SK-N-SH (cell line): Measurements from ENCODE around the gene ITSN2. TPM values are rescaled to one million over a fixed set of nuclear protein-coding genes. Genes with fewer than 3 reads are reported as not detected.

Experiments
- CTCF ChIA-PET: fragments of 300-600, 350-600 bp; formaldehyde crosslinking; extraction: SDS; loops from one replicate; lab custom pipeline; 2021; lab: Yijun Ruan, JAX
- POLR2A ChIA-PET: fragments of 350-600 bp; sonication (Branson Sonifier 250); formaldehyde crosslinking; extraction: SDS; loops from one replicate; lab custom pipeline; 2020; ENCODE audit warnings: antibody characterized with exemption, inconsistent platforms; lab: Yijun Ruan, JAX
- DNase-seq: peaks from one replicate; pipeline ENCODE4 v3.0.0; 2012
- H2AFZ ChIP-seq: fragments of 200-600 bp; sonication (generic); 2 replicates; pipeline ENCODE4 v1.8.1; 2016; ENCODE audit warnings: antibody characterized with exemption, mild to moderate bottlenecking, low read depth
- H3F3A ChIP-seq: fragments of 200-600 bp; sonication (generic); replicated peaks from 2 replicates; pipeline ENCODE3; 2016; ENCODE audit warnings: antibody characterized with exemption, mild to moderate bottlenecking; ENCODE audit not compliant: insufficient read depth
- H3K27ac ChIP-seq, 2 experiments: fragments of 200-500 bp in 1 of 2; fragments of 200-600 bp in 1 of 2; sonication (Bioruptor generic) in 1 of 2; sonication (generic), shearing (Covaris generic) in 1 of 2; 2 replicates each; pipeline versions ENCODE4 v1.5.1 to v1.6.1; 2014 to 2016; ENCODE audit warnings: low read depth in 2 of 2, inconsistent platforms in 1 of 2, low read length in 1 of 2, mild to moderate bottlenecking in 1 of 2, mixed read lengths in 1 of 2
- H3K27me3 ChIP-seq: fragments of 200-600 bp; sonication (generic), shearing (Covaris generic); 2 replicates; pipeline ENCODE4 v1.6.1; 2016; ENCODE audit warnings: mixed run types; ENCODE audit not compliant: insufficient read depth
- H3K36me3 ChIP-seq, 2 experiments: fragments of 200-500 bp in 1 of 2; fragments of 200-600 bp in 1 of 2; sonication (Bioruptor generic) in 1 of 2; sonication (generic) in 1 of 2; replicated peaks in 1 of 2; 2 replicates each; pipeline versions ENCODE3 to v1.5.1; 2014 to 2016; ENCODE audit warnings: low read length in 1 of 2, mild to moderate bottlenecking in 1 of 2; ENCODE audit not compliant: insufficient read depth in 2 of 2, control insufficient read depth in 1 of 2
- H3K4me1 ChIP-seq, 2 experiments: fragments of 200-500 bp in 1 of 2; fragments of 200-600 bp in 1 of 2; sonication (Bioruptor generic) in 1 of 2; sonication (generic), shearing (Covaris generic) in 1 of 2; 2 replicates each; pipeline versions ENCODE4 v1.5.1 to v1.6.1; 2014 to 2016; ENCODE audit warnings: low read depth in 1 of 2, low read length in 1 of 2, mixed run types in 1 of 2; ENCODE audit not compliant: insufficient read depth in 2 of 2, control insufficient read depth in 1 of 2
- H3K4me2 ChIP-seq: fragments of 200-600 bp; sonication (generic), shearing (Covaris generic); 2 replicates; pipeline ENCODE4 v1.6.1; 2017; ENCODE audit warnings: mixed run types
- H3K4me3 ChIP-seq, 2 experiments: fragments of 200-500 bp in 1 of 2; fragments of 200-600 bp in 1 of 2; sonication (Bioruptor generic) in 1 of 2; sonication (generic), shearing (Covaris generic) in 1 of 2; 2 replicates each; pipeline versions ENCODE4 v1.5.1 to v1.8.1; 2014 to 2016; ENCODE audit warnings: low read depth in 2 of 2, inconsistent platforms in 1 of 2, low read length in 1 of 2, mild to moderate bottlenecking in 1 of 2, mixed read lengths in 1 of 2, moderate library complexity in 1 of 2
- H3K79me2 ChIP-seq: fragments of 200-600 bp; sonication (generic); 2 replicates; pipeline ENCODE4 v1.8.1; 2017; ENCODE audit warnings: mild to moderate bottlenecking; ENCODE audit not compliant: insufficient read depth
- H3K9ac ChIP-seq: fragments of 200-600 bp; sonication (generic); 2 replicates; pipeline ENCODE4 v1.6.1; 2017; ENCODE audit warnings: mixed run types
- H3K9me2 ChIP-seq: fragments of 200-600 bp; sonication (generic); 2 replicates; pipeline ENCODE4 v1.6.1; 2017; ENCODE audit warnings: mixed run types
- H3K9me3 ChIP-seq: fragments of 200-600 bp; sonication (generic); 2 replicates; pipeline ENCODE4 v1.6.1; 2017; ENCODE audit warnings: mixed run types, mild to moderate bottlenecking, moderate library complexity
- H4K20me1 ChIP-seq: fragments of 200-600 bp; sonication (generic); 2 replicates; pipeline ENCODE4 v1.6.1; 2017; ENCODE audit warnings: mild to moderate bottlenecking, mixed run types; ENCODE audit not compliant: insufficient read depth
- FOXJ3 ChIP-seq: sonication (generic); formaldehyde crosslinking; IDR thresholded peaks from 2 replicates; pipeline ENCODE4 v1.5.1; 2020; ENCODE audit warnings: mild to moderate bottlenecking, missing genetic modification reagents
- GABPA ChIP-seq: IDR thresholded peaks from 2 replicates; pipeline ENCODE4 v1.4.0; 2012; ENCODE audit warnings: low read depth, mild to moderate bottlenecking
- JUND ChIP-seq: IDR thresholded peaks from 2 replicates; pipeline ENCODE4 v1.4.0; 2012
- RCOR1 ChIP-seq: fragments of 150-350 bp; IDR thresholded peaks from 2 replicates; pipeline ENCODE4 v1.6.1; 2017; ENCODE audit warnings: antibody characterized with exemption, low read length
- SIN3A ChIP-seq: IDR thresholded peaks from 2 replicates; pipeline ENCODE4 v1.6.1; 2012; ENCODE audit warnings: low read depth, mild to moderate bottlenecking, low read length, moderate library complexity, borderline replicate concordance
- TAF1 ChIP-seq: IDR thresholded peaks from 2 replicates; pipeline ENCODE4 v1.6.1; 2012; ENCODE audit warnings: low read depth, mild to moderate bottlenecking, low read length, moderate library complexity, borderline replicate concordance
- TEAD4 ChIP-seq: IDR thresholded peaks from 2 replicates; pipeline ENCODE4 v1.4.0; 2012; ENCODE audit warnings: mild to moderate bottlenecking, borderline replicate concordance; ENCODE audit not compliant: insufficient read depth
- WGBS: methylation state at CpG from one replicate; pipeline ENCODE4 v1.1.6; 2017; ENCODE audit warnings: low lambda C conversion rate; 5-methylcytosine and 5-hydroxymethylcytosine counted together
- polyA plus RNA-seq, 3 experiments: library from polyadenylated mRNA; depleted of rRNA; stranded (reverse); fragments of >200 nt; gene quantifications; 2 replicates each; pipeline ENCODE4 v1.2.3, GENCODE V29; 2012
- TF ChIP-seq, protein P1 (sequence below): IDR thresholded peaks from 2 replicates; pipeline ENCODE4 v1.4.0; 2012; ENCODE audit warnings: low read depth, borderline replicate concordance
- TF ChIP-seq, protein P2 (sequence below): fragments of 150-350 bp; IDR thresholded peaks from 2 replicates; pipeline ENCODE4 v1.6.1; 2017; ENCODE audit warnings: antibody characterized with exemption, low read length, low read depth, borderline replicate concordance

Gene ITSN2
- polyA plus RNA-seq, 1 of the 3 experiments (the other 2 are of a cell fraction) = 11.9 TPM

DNA sequence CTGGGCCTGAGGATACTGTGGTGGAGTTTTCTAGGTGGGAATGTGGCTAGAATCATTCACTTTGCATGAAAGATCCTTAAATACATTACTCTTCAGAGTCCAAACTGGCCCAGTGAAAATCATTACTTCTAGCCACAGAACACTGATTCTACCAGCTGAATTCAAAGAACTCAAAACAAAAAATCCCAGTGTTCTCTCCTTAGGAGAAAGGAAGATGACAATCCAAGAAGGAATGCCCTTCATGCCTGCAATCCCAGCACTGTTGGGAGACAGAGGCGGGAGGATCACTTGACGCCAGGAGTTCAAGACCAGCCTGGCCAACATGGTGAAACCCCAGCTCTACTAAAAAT, 150.3 kb downstream of the ITSN2 start:
- no peak for DNase-seq
- CTCF ChIA-PET = no interaction called here
- no peak overlapping the region for H3K9ac ChIP-seq
- H3K9me3 ChIP-seq = no peaks in the 10 kb centered on the region
- no peaks in the 10 kb centered on the region for H4K20me1 ChIP-seq
- no peak overlapping the region for H2AFZ ChIP-seq
- 100% methylated on average over 2 of the region's 2 CpGs for WGBS
- H3K9me2 ChIP-seq = no peaks in the 10 kb centered on the region
- no peaks in the 10 kb centered on the region for H3F3A ChIP-seq
- H3K27ac ChIP-seq = no peak overlapping the region
- H3K4me2 ChIP-seq = no peak overlapping the region
- POLR2A ChIA-PET = no interaction called here
- no peaks in the 10 kb centered on the region for H3K4me1 ChIP-seq
- H3K4me3 ChIP-seq = no peak overlapping the region
- no peaks in the 10 kb centered on the region for H3K79me2 ChIP-seq
- no peak for TF ChIP-seq TEAD4
- TF ChIP-seq JUND = no peak
- TF ChIP-seq, protein P1, sequence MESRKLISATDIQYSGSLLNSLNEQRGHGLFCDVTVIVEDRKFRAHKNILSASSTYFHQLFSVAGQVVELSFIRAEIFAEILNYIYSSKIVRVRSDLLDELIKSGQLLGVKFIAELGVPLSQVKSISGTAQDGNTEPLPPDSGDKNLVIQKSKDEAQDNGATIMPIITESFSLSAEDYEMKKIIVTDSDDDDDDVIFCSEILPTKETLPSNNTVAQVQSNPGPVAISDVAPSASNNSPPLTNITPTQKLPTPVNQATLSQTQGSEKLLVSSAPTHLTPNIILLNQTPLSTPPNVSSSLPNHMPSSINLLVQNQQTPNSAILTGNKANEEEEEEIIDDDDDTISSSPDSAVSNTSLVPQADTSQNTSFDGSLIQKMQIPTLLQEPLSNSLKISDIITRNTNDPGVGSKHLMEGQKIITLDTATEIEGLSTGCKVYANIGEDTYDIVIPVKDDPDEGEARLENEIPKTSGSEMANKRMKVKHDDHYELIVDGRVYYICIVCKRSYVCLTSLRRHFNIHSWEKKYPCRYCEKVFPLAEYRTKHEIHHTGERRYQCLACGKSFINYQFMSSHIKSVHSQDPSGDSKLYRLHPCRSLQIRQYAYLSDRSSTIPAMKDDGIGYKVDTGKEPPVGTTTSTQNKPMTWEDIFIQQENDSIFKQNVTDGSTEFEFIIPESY = no peak
- no peak for TF ChIP-seq FOXJ3
- no peak for TF ChIP-seq GABPA
- no peak for TF ChIP-seq SIN3A
- no peaks in the 10 kb centered on the region for H3K27me3 ChIP-seq
- H3K36me3 ChIP-seq = peaks cover 17 to 37% of the 10 kb centered on the region in 2 experiments

DNA sequence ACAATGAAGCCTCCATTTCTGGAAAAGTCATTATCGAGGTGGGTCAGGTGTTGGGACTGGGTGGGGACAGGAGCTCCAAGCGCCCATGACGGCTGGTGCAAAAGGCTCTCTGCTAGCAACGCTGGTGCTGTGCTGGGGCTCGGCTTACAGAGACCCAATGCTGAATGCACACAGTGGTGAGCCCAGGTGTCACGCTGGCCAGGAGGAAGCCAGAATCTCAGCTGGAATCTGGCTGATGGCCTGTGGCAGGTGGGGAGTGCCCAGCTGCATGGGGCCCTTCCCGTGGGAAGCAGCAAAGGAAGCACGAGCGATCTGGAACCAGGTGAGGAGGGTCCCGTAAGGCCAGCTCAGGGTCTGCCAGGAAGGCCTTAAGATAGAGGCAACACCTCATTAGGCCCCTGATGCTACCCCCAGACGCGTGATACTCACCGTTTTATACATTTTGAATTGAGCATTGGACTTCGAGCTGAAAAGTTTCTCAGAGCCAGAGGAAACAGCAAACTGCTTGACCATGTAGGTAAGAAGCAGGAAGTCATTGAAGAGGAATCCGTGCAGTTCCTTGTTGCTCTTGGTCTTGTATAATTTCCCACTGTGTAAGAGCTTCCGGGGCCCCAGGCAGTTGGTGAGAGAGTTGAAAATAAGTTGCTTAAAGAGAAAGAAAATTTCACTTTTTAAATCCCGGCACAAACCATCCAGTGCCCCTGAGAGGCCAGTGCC, 150.8 kb downstream of the ITSN2 start:
- H3F3A ChIP-seq = no peaks in the 10 kb centered on the region
- no peaks in the 10 kb centered on the region for H4K20me1 ChIP-seq
- H2AFZ ChIP-seq = no peak overlapping the region
- H3K4me1 ChIP-seq = no peaks in the 10 kb centered on the region
- WGBS = 90% methylated on average over 16 of the region's 17 CpGs
- TF ChIP-seq TAF1 = no peak
- TF ChIP-seq, protein P2, sequence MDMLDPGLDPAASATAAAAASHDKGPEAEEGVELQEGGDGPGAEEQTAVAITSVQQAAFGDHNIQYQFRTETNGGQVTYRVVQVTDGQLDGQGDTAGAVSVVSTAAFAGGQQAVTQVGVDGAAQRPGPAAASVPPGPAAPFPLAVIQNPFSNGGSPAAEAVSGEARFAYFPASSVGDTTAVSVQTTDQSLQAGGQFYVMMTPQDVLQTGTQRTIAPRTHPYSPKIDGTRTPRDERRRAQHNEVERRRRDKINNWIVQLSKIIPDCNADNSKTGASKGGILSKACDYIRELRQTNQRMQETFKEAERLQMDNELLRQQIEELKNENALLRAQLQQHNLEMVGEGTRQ = no peak
- TF ChIP-seq RCOR1 = no peak
- POLR2A ChIA-PET = no interaction called here
- H3K27me3 ChIP-seq = no peaks in the 10 kb centered on the region
- CTCF ChIA-PET = interaction anchor here (0.8 kb wide), 1 partner anchor 11 kb away, joined by 3 read pairs; no protein-coding TSS in a partner anchor
- H3K9me2 ChIP-seq = no peaks in the 10 kb centered on the region
- H3K4me2 ChIP-seq = no peak overlapping the region
- no peaks in the 10 kb centered on the region for H3K9me3 ChIP-seq
- H3K9ac ChIP-seq = no peak overlapping the region
- no peak overlapping the region for H3K4me3 ChIP-seq
- H3K27ac ChIP-seq = no peak overlapping the region
- peaks cover 12 to 35% of the 10 kb centered on the region in 2 experiments for H3K36me3 ChIP-seq
- no peak for DNase-seq
- H3K79me2 ChIP-seq = no peaks in the 10 kb centered on the region
